HG03460 (cell line): ENCODE measurements around the gene ABHD2.
A peak's percentile ranks its signal among the peaks of the same experiment; 100 is the strongest.

Experiments used
- ATAC-seq: cut with Tn5 transposase; IDR thresholded peaks from one replicate; pipeline ENCODE4 v1.9.1; 2021; ENCODE audit not compliant: unreplicated experiment

Gene ABHD2

DNA sequence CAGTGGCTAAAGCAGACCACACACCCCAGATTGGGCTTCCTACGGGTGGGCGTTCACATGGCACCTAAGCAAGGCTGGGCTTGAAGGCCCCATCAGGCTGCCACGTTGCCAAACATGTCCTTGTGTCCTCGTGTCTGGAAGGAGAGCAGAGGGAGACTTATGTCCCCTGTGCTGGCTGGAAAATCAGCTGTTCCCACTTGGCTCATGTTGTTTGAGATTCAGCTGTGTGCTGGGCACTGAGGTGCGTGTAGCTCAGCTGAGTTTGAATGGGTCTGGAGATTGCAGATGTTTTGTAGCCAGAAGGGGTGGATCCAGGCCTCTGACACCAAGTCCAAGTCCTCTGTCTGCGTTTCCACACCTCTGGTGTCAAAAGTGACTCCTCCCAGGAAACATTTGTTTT is 98.5 kb downstream of the ABHD2 start:
- no peak for ATAC-seq

GRCh38 chr15:89187301-89187985 is 99.2 kb downstream of the ABHD2 start:
- ATAC-seq = no peak

- no peak for ATAC-seq
Observed at GRCh38 chr15:89187986-89188514, 99.8 kb downstream of the ABHD2 start.

DNA sequence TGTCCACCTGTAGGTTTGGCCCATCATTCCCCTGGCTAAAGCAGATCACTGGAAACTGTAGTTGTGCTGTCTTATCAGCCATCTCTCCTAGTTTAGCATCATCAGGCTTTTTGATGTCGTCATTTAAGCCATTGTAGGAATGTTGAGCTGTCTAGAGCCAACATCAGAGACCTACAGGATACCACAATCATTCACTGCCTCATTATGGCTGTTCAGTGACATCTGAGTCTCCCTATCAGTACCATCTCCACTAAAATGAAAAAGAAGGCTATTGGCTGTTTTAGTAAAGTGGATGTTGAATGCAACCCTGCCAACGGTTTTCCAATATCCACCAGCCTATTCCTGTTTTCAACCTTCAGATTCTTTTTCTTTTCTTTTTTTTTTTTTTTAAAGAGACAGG is 103.9 kb downstream of the ABHD2 start:
- no peak for ATAC-seq

- no peak for ATAC-seq
Observed at GRCh38 chr15:89192766-89193165, 104.5 kb downstream of the ABHD2 start.

GRCh38 chr15:89194608-89195007 is 106.4 kb downstream of the ABHD2 start:
- ATAC-seq = no peak

- ATAC-seq = no peak
Observed at GRCh38 chr15:89195836-89196235, 107.6 kb downstream of the ABHD2 start.

DNA sequence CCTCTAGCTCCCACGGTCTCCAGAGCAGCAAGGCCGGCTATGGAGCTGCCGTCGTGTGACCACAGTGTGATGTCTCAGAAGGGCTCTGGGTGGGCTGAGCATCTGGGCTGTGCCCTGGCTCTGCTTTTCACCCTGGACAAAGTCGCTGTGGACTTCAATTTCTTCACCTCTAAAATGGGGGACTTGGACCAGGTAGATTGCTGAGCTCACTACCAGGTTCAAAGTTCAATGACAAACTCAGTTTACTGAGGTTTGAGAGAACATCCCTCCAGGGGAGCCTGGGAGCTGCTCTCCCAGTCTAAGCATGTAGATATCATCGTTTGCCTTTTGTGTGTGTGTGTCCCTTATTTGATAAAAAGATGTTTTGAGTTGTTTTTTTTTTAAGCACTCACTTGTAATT is 108.0 kb downstream of the ABHD2 start:
- no peak for ATAC-seq

DNA sequence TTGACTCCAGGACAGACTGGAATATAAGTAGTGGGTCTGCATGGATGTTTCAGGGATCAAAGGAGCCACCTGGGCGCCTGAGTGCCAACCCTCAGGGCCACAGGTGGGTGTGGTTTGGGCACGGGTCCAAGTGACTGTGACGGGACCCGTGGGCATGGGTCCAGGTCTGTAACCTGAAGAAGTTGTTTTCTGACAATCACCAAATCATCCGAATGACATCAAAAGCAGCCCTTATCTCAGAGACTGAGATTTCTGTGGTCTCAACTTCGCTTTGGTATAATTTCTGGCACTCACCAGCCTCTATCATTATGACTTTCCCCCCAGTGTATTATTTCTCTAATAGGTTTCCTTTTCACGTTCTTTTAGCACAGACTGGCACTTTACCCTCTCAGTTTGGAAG is 108.7 kb downstream of the ABHD2 start:
- no peak for ATAC-seq

DNA sequence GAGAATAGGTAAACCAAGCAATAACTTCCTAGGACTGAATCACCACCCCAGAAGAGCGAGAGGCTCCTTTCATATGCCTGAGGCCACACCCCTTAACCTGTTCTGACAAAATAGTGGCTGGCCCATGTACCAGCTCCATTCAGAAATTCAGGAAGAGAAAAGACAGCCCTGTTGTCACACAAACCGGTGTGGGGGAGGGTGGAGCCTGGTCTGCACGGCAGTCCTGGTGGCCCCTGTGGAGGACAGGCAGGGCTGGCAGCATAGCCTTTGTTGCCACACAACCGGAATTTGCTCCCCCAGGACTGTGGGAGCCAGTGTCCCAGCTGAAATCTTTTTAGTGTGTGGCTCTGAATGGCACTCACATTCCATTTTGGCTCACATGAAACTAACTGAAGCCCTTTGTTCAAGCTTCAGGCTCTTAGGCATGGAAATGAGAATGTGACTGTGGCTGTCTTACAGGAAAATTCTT is 109.3 kb downstream of the ABHD2 start:
- no peak for ATAC-seq

- no peak for ATAC-seq
Observed at GRCh38 chr15:89198196-89198595, 109.9 kb downstream of the ABHD2 start.

- no peak for ATAC-seq
Observed at GRCh38 chr15:89198934-89199333, 110.7 kb downstream of the ABHD2 start.

GRCh38 chr15:89199746-89200145 is 111.5 kb downstream of the ABHD2 start:
- ATAC-seq = no peak

DNA sequence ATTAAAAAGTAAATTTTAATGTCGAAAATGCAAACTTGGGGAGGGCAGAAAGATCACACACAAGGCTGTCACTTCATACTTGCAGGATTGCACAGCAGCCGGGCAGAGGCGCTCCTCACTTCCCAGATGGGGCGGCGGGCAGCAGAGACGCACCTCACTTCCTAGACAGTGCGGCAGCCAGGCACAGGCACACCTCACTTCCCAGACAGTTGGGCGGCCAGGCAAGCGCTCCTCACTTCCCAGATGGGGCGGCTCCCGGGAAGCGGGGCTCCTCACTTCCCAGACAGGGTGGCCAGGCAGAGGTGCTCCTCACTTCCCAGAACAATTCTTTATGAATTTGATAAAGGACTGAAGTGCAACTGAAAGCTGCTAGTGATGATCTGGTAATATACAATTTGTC is 111.9 kb downstream of the ABHD2 start:
- no peak for ATAC-seq

DNA sequence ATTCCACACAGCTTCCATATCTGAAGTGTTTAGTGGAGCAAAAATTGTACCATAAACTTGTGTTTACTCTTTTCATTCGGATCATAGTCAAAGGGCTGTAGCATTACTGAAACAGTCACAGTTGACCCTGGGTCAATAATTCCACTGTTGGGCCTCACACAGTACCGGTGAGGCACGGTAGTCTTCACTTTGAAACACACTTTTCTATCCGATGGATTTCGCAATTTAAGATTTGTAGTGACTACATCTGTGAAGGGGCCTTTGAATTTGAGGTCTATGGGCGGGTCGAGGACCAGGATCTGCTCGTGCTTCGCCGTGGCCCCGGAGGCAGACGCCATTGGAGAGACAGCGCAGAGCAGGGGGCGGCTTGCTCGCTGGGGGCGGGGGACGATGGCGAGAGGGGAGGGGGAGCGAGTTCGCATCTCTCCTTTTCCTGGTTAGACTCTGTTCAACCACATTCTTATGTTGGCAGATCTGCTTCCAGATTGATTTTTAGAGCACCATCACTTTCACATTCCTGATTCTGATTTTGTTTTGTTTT is 113.3 kb downstream of the ABHD2 start:
- ATAC-seq = no peak

DNA sequence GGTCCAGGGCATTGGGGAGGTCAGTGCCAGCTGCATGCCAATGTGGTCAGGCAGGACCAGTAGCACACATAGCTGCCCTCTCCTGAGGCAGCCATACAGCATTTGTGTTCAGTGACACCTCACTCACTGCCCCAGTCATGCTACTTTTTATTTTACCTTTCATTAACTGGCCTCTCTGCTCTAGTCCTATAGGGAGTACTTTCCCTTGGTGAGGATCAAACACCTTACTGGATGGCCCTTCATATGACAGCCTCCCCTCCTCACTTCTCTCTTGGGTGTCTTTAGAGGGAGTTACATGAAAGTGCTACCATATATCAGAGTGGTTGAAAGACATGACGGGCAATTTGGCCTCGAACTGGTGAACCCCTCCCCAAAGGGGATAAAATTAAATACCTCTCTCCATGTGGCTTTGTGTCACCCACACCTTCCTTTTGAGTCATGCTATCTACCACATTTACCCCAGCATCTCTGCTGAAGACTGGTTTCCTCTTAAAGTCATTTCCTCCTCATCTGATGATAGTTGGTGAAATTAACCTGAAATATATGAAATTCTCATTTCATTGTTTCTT is 115.5 kb downstream of the ABHD2 start:
- no peak for ATAC-seq

DNA sequence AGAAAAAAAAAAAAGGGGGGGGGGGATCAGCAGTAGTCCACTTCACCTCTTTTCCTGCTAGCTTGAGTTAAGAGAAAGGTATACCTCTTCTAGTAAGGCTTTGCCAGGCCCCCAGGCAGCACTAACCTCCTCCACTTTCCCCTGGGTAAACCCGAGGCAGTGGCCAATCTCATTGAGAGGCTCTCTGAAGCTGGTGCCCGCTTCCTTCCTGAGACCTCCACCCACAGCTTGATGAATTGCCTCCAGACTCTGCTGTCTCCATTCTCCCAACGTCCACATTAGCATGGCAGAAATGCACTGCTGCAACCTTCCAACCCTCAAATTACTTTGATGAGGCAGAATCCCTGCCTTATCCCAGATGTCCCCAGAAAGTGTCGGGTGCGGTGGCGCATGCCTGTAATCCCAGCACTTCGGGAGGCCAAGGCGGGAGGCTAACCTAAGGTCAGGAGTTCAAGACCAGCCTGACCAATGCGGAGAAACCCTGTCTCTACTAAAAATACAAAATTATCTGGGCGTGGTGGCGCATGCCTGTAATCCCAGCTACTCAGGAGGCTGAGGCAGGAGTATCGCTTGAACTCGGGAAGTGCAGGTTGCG is 117.8 kb downstream of the ABHD2 start:
- ATAC-seq = no peak

DNA sequence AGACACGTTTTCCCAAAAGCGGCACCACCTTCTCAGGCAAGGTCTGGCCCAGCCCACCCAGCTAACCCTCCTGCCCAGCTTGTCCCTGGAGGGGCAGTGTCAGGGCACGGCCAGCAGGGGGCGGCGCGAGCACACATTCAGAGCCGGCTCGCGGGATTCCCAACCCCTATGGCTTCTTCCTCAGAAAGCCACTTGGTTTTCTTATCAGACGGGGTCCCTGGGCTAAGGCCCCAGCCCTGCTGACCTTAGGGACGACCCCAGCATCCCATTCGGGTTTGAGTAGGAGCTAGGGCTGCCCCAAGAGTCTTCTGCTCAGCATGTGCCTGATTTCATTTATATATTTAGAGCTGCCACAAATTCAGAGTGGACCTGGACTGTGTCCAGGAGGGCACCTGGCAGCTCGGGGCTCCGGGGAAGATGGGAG is 118.7 kb downstream of the ABHD2 start:
- peak; percentile 81 for ATAC-seq

DNA sequence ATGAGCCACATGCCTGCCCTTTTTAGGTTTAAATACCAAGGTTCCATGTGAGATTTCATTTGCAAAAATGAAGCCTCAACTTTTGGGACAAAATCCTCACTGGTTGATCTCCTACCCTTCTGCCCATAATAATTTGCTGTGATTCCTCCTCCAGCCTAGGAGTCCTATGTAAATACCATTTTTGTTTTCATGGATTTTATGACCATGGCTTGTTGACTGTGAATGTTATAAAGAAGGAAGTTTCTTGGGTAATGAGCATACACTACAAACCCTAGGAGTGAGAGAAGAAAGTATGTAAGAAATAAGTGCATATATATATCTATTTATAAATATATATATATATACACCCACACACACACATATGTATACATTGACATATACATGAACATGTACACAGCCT is 120.0 kb downstream of the ABHD2 start:
- no peak for ATAC-seq

GRCh38 chr15:89209057-89209456 is 120.8 kb downstream of the ABHD2 start:
- no peak for ATAC-seq

GRCh38 chr15:89211678-89212170 is 123.5 kb downstream of the ABHD2 start:
- ATAC-seq = no peak

- no peak for ATAC-seq
Observed at GRCh38 chr15:89215627-89216026, 127.4 kb downstream of the ABHD2 start.
